GM12892 (cell line): ENCODE measurements around the gene COQ10A.

Source experiments
- POLR2A ChIP-seq: IDR thresholded peaks from 2 replicates; pipeline ENCODE4 v1.6.1; 2011; ENCODE audit warnings: low read depth, low read length, control low read depth
- POLR2AphosphoS5 ChIP-seq: IDR thresholded peaks from 2 replicates; pipeline ENCODE4 v1.6.1; 2011; ENCODE audit warnings: low read depth, low read length, control low read depth

- TF ChIP-seq POLR2A (no peak), POLR2AphosphoS5 (no peak)
Measured at GRCh38 chr12:56248711-56249110, 18.0 kb upstream of the COQ10A start.
